ENCODE results near the gene LRMDA. TPM values are rescaled to one million over a fixed set of nuclear protein-coding genes. Genes with fewer than 3 reads are reported as not detected.
A peak's percentile ranks its signal among the peaks of the same experiment; 100 is the strongest.

Gene LRMDA
- total and polyA plus RNA-seq, 10 of the 15 experiments (the other 5 are each of a cell fraction or from before 2014, with no cell fraction given), result 0.07 to 0.54 (median 0.29) TPM; not detected in 4

DNA sequence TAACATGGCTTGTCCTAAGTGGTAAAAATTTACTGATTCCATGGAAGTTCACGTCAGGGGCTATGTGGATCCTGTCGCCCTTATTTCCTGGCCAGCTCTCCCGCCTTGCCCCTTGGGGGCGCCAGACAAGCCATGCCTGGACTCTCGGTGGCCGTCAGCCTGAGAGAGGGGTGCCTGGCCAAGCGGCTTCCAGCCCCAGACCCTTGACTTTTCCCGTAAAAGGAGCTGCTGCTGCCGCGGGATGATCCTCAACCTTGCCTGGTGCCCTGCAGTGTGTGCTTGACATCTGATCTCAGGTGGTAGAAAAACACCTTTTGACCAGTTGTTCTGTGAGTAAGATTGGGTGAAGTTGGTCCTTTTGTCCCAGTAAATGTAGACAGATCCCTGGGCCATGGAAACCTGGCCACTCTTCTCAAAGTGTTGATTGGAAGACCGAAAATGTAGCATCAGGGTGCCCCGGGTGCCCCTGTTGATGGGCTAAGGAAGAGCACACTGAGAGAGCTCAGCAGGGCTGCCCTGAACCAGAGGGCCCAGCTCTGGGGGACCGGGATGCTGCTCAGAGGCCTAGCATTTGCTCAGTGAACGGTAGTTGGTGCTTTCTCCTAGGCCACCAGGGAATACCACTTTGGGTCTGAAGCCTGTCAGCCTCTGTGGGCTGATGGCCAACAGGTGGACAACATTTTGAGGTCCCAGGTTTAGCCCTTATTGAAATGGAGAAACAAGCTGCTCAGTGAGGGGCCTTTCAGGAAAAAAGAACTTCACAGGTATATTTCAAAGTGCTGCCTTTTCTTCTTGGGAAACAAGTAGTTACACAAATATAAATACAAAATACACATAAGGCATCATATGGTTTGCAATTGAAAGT is 162.5 kb downstream of the LRMDA start:
- DNase-seq (ENCODE audit: low read depth, low spot score) (no peak), ATAC-seq (no peak), FAIRE-seq (no peak)
- Histone ChIP-seq H3K27ac (ENCODE audit: control insufficient read depth, insufficient read depth) (no peak overlapping the region), H3K36me3 (ENCODE audit: control insufficient read depth in 2 of 2, insufficient read depth in 2 of 2, low read length in 1 of 2) (no peaks in the 10 kb centered on the region), H3K79me2 (ENCODE audit: control insufficient read depth, insufficient read depth, low read length) (no peaks in the 10 kb centered on the region), H3K9me3 (replicated peaks; ENCODE audit: control insufficient read depth, insufficient read depth, low read length) (no peaks in the 10 kb centered on the region), H3K4me3 (no peak overlapping the region), H3K4me1 (ENCODE audit: control insufficient read depth, insufficient read depth, low read length) (no peaks in the 10 kb centered on the region), H2AFZ (ENCODE audit: control insufficient read depth, low read depth, low read length) (no peak overlapping the region), H4K20me1 (ENCODE audit: control insufficient read depth, insufficient read depth) (no peaks in the 10 kb centered on the region), H3K9ac (ENCODE audit: control insufficient read depth, insufficient read depth, low read length) (no peak overlapping the region), H3K27me3 (replicated peaks in 1 of 2; ENCODE audit: control insufficient read depth in 2 of 2, insufficient read depth in 2 of 2, low read length in 1 of 2) (no peaks in the 10 kb centered on the region), H3K4me2 (ENCODE audit: control insufficient read depth, insufficient read depth) (no peak overlapping the region)
- WGBS (ENCODE audit: insufficient coverage, insufficient replicate concordance, low lambda C conversion rate, missing lambda C conversion rate), result 34% methylated on average over 14 of the region's 14 CpGs
- in situ Hi-C loops (cut with MboI), result no loop called here
- no peak for TF ChIP-seq MTA3 (IDR thresholded peaks at IDR 0.05; ENCODE audit: borderline replicate concordance, low read length)
- TF ChIP-seq SMC3 (IDR thresholded peaks at IDR 0.05; ENCODE audit: borderline replicate concordance, low read length), result no peak; the same call in 1 of the 2 replicates
- TF ChIP-seq CHD1 (IDR thresholded peaks at IDR 0.05; ENCODE audit: low read depth, low read length), result no peak
- TF ChIP-seq CREM (IDR thresholded peaks at IDR 0.05; ENCODE audit: low read depth), result no peak
- TF ChIP-seq, protein P1, sequence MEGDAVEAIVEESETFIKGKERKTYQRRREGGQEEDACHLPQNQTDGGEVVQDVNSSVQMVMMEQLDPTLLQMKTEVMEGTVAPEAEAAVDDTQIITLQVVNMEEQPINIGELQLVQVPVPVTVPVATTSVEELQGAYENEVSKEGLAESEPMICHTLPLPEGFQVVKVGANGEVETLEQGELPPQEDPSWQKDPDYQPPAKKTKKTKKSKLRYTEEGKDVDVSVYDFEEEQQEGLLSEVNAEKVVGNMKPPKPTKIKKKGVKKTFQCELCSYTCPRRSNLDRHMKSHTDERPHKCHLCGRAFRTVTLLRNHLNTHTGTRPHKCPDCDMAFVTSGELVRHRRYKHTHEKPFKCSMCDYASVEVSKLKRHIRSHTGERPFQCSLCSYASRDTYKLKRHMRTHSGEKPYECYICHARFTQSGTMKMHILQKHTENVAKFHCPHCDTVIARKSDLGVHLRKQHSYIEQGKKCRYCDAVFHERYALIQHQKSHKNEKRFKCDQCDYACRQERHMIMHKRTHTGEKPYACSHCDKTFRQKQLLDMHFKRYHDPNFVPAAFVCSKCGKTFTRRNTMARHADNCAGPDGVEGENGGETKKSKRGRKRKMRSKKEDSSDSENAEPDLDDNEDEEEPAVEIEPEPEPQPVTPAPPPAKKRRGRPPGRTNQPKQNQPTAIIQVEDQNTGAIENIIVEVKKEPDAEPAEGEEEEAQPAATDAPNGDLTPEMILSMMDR (IDR thresholded peaks at IDR 0.05 in 2 of 3, conservative IDR thresholded peaks at IDR 0.05 in 1 of 3; ENCODE audit: control insufficient read depth in 2 of 3, extremely low read depth in 1 of 3, insufficient read depth in 1 of 3, low read depth in 3 of 3, low read length in 3 of 3), result 0 out of 6 replicates have a peak, but pooled peaks of 1 of the 3 experiments have one; percentile 8
- ChIA-PET SMC1A (ENCODE audit: uncharacterized antibody, unreplicated experiment) (interaction anchor here (0.9 to 1.2 kb wide), 2 partner anchors 10 kb away, joined by 3 to 4 read pairs; no protein-coding TSS in a partner anchor), POLR2A (no interaction called here), CTCF (interaction anchor here (0.7 to 1.0 kb wide), 3 partner anchors 17 to 86 kb away, joined by 3 read pairs; no protein-coding TSS in a partner anchor), RAD21 (ENCODE audit: unreplicated experiment) (interaction anchor here (1.4 kb wide), 1 partner anchor 18 kb away, joined by 5 read pairs; no protein-coding TSS in a partner anchor)
- BruUV-seq (replicated peaks), result no TSS peak
- intact Hi-C loops (cut with micrococcal nuclease; ENCODE audit: unreplicated experiment), result no loop called here

Data from GM12878 (cell line).